Chondrocyte (in vitro differentiated cells): ENCODE data around the gene MAP7D1. TPM values are rescaled to one million over a fixed set of nuclear protein-coding genes. Genes with fewer than 3 reads are reported as not detected.
"Not testable (repeated sequence)": the region's sequence is repeated elsewhere in the genome, so short reads cannot be mapped to it uniquely, and the experiment has no call there.

Experiments used
- DNase-seq: peaks from one replicate; pipeline ENCODE4 v3.0.0; 2021; ENCODE audit warnings: mixed read lengths, low spot score
- H3K27ac Mint-ChIP-seq: one replicate; pipeline ENCODE4 v1.8.0; 2021; ENCODE audit warnings: mild to moderate bottlenecking, moderate library complexity, mixed read lengths; ENCODE audit not compliant: unreplicated experiment
- H3K27me3 Mint-ChIP-seq: 2 replicates; pipeline ENCODE4 v1.8.0; 2021; ENCODE audit warnings: low read depth, mixed read lengths
- H3K36me3 Mint-ChIP-seq: 2 replicates; pipeline ENCODE4 v1.8.0; 2021; ENCODE audit warnings: low read depth, mixed read lengths
- H3K4me1 Mint-ChIP-seq: 2 replicates; pipeline ENCODE4 v1.8.0; 2021; ENCODE audit warnings: low read depth, mild to moderate bottlenecking, mixed read lengths
- H3K4me3 Mint-ChIP-seq: one replicate; pipeline ENCODE4 v1.8.0; 2021; ENCODE audit warnings: mild to moderate bottlenecking, moderate library complexity, mixed read lengths; ENCODE audit not compliant: unreplicated experiment
- H3K9me3 Mint-ChIP-seq: 2 replicates; pipeline ENCODE4 v1.8.0; 2021; ENCODE audit warnings: low read depth, mixed read lengths
- CTCF ChIP-seq: fragments of 200-600 bp; sonication (generic); IDR thresholded peaks from 2 replicates; pipeline ENCODE4 v1.5.0; 2021; ENCODE audit warnings: antibody characterized with exemption, mild to moderate bottlenecking, moderate library complexity
- total RNA-seq: library from RNA; stranded (reverse); gene quantifications from 3 replicates; pipeline ENCODE4 v1.2.1, GENCODE V29; 2021

MAP7D1 gene
- total RNA-seq, 1 donor from 2014 or later = 177 TPM

DNA sequence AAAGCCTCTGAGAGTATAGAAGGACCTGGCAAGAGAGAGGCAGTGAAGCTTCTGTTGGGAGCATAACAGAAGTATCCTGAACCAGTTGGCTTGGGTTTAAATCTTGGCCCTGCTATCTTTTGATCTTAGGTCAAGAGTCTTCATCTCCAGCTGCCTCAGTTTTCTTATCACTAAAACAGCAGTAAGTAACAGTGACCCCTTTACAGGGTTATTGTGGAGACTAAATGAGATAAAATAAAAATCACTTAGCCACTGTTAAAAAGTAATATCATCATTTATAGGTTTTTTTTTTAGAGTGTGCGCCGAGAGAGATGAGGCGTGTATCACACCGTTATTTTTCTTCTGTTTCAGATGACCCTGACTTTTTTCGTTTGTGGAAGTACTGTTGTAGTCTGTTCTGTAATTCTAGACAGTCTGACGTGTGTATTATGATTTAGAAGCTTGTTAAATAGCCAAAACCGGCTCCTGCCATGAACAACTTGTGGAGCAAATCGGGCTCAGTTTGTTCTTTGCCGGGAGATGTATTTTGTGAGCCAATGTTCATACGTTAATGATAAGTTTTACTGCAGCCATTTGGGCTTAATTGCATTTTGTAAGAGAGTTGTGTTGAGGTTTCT lies 69.4 kb downstream of the MAP7D1 start:
- Mint-ChIP-seq H3K9me3 (no peaks in the 10 kb centered on the region), H3K4me1 (peaks cover 32% of the 10 kb centered on the region), H3K4me3 (peak overlapping the region; percentile 88), H3K27ac (peak overlapping the region; percentile 100), H3K27me3 (no peaks in the 10 kb centered on the region), H3K36me3 (peaks cover 7% of the 10 kb centered on the region)
- no peak for DNase-seq
- no peak for TF ChIP-seq CTCF

- not testable (repeated sequence) for H3K27me3 Mint-ChIP-seq, H3K27ac Mint-ChIP-seq, H3K9me3 Mint-ChIP-seq, H3K4me3 Mint-ChIP-seq
- H3K36me3 Mint-ChIP-seq = peaks cover 15% of the 10 kb centered on the region
- peaks cover 45% of the 10 kb centered on the region for H3K4me1 Mint-ChIP-seq
- peak; percentile 19 for DNase-seq
These were observed 74.3 kb downstream of the MAP7D1 start for GRCh38 chr1:36230279-36230678.

Other genes starting within 250 kb of the MAP7D1 start
- gene AGO3, start 225.1 kb upstream of the MAP7D1 start, total RNA-seq = 26.0 to 34.5 TPM (median 26.1 TPM) in 3 replicates
- 0.17 TPM in 1 of 3 replicates, not detected in the others for gene TEKT2, start 72.1 kb upstream of the MAP7D1 start, total RNA-seq
- 24.0 to 26.9 TPM (median 26.8 TPM) in 3 replicates for gene ADPRS, start 67.3 kb upstream of the MAP7D1 start, total RNA-seq
- 10.8 to 18.1 TPM (median 17.4 TPM) in 3 replicates for gene COL8A2, start 30.9 kb upstream of the MAP7D1 start, total RNA-seq
- 67.7 to 74.5 TPM (median 69.7 TPM) in 3 replicates for gene TRAPPC3, start 6.7 kb upstream of the MAP7D1 start, total RNA-seq
- 88.7 to 106 TPM (median 106 TPM) in 3 replicates for gene THRAP3, start 68.3 kb downstream of the MAP7D1 start, total RNA-seq
- gene SH3D21, start 150.2 kb downstream of the MAP7D1 start, total RNA-seq = 9.4 to 15.0 TPM (median 10.8 TPM) in 3 replicates
- 55.7 to 88.4 TPM (median 85.2 TPM) in 3 replicates for gene EVA1B, start 167.5 kb downstream of the MAP7D1 start, total RNA-seq
- gene STK40, start 229.8 kb downstream of the MAP7D1 start, total RNA-seq = 42.6 to 63.7 TPM (median 59.9 TPM) in 3 replicates
- gene LSM10, start 241.7 kb downstream of the MAP7D1 start, total RNA-seq = 45.0 to 47.3 TPM (median 45.7 TPM) in 3 replicates